ENCODE measurements around the gene EMC9. TPM values are rescaled to one million over a fixed set of nuclear protein-coding genes. Genes with fewer than 3 reads are reported as not detected.

The EMC9 gene
- total RNA-seq, 1 donor from 2014 or later: 23.8 TPM

DNA sequence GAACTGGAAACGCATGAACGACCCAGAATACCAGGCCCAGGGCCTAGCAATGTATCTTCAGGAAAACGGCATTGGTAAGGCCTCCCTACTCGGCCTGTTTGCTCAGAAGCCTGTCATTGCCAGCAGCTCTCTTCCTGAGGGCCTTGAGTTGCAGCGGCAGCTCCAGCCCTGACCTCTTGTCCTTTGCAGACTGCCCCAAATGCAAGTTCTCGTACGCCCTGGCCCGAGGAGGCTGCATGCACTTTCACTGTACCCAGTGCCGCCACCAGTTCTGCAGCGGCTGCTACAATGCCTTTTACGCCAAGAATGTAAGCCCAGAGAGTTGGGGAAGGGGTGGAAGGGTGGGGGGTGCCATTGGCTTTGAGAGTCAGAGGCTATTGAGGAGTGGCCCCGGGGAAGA is 15.9 kb upstream of the EMC9 start:
- H3K27me3 ChIP-seq: no peaks in the 10 kb centered on the region
- intact Hi-C loops (cut with DNase I): no loop called here
- no peak for DNase-seq (ENCODE audit: extremely low spot score in 2 of 2)
- no peak overlapping the region for H3K27ac ChIP-seq
- H3K4me3 ChIP-seq: no peak overlapping the region
- peaks cover 0 to 57% of the 10 kb centered on the region in 2 donors for H3K36me3 ChIP-seq
- TF ChIP-seq, protein P1, sequence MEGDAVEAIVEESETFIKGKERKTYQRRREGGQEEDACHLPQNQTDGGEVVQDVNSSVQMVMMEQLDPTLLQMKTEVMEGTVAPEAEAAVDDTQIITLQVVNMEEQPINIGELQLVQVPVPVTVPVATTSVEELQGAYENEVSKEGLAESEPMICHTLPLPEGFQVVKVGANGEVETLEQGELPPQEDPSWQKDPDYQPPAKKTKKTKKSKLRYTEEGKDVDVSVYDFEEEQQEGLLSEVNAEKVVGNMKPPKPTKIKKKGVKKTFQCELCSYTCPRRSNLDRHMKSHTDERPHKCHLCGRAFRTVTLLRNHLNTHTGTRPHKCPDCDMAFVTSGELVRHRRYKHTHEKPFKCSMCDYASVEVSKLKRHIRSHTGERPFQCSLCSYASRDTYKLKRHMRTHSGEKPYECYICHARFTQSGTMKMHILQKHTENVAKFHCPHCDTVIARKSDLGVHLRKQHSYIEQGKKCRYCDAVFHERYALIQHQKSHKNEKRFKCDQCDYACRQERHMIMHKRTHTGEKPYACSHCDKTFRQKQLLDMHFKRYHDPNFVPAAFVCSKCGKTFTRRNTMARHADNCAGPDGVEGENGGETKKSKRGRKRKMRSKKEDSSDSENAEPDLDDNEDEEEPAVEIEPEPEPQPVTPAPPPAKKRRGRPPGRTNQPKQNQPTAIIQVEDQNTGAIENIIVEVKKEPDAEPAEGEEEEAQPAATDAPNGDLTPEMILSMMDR (IDR thresholded peaks at IDR 0.05): no peak
- TF ChIP-seq POLR2AphosphoS5 (IDR thresholded peaks at IDR 0.05; ENCODE audit: insufficient read depth in 1 of 2, low read depth in 1 of 2) (no peak), POLR2A (IDR thresholded peaks at IDR 0.05) (no peak)
- H3K4me1 ChIP-seq: peaks cover 13% of the 10 kb centered on the region
- no peaks in the 10 kb centered on the region for H3K9me3 ChIP-seq

DNA sequence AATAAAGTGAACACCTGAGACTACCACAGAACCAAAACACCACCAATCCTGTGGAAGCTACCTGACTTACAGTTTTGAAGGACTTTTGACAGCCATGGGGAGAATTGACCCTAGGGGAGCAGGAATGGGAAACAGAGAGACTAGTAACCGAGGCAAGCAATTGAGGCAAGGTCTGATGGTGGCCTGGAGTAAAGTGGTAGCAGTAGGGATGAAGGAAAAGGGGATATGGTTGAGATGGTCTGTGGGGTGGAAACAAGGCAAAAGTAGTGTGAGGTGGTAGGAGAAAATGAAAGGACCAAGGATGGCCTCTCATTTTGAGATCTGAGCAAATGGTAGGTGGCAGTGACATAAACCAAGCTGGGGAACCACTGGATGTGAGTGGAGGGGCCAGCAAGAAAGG is 15.4 kb upstream of the EMC9 start:
- no peak overlapping the region for H3K27ac ChIP-seq
- H3K9me3 ChIP-seq: no peaks in the 10 kb centered on the region
- intact Hi-C loops (cut with DNase I): no loop called here
- peaks cover 0 to 62% of the 10 kb centered on the region in 2 donors for H3K36me3 ChIP-seq
- H3K4me1 ChIP-seq: peaks cover 9% of the 10 kb centered on the region
- TF ChIP-seq, protein P1 (IDR thresholded peaks at IDR 0.05): no peak
- H3K27me3 ChIP-seq: no peaks in the 10 kb centered on the region
- H3K4me3 ChIP-seq: no peak overlapping the region
- DNase-seq (ENCODE audit: extremely low spot score in 2 of 2): no peak

DNA sequence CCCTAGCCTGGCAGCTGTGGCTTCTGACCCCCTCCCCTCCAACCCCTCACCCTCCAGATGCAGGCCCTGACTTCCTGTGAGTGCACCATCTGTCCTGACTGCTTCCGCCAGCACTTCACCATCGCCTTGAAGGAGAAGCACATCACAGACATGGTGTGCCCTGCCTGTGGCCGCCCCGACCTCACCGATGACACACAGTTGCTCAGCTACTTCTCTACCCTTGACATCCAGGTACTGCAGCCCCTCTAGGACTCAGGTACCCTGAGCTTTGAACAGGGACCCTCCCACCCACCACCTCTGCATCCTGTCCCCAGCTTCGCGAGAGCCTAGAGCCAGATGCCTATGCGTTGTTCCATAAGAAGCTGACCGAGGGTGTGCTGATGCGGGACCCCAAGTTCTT is 13.7 kb upstream of the EMC9 start:
- Histone ChIP-seq H3K4me1 (no peaks in the 10 kb centered on the region), H3K27ac (no peak overlapping the region), H3K9me3 (no peaks in the 10 kb centered on the region), H3K27me3 (no peaks in the 10 kb centered on the region), H3K36me3 (peaks cover 0 to 79% of the 10 kb centered on the region in 2 donors), H3K4me3 (no peak overlapping the region)
- intact Hi-C loops (cut with DNase I): no loop called here
- TF ChIP-seq, protein P1 (IDR thresholded peaks at IDR 0.05): no peak
- no peak for TF ChIP-seq POLR2A (IDR thresholded peaks at IDR 0.05)
- TF ChIP-seq POLR2AphosphoS5 (IDR thresholded peaks at IDR 0.05; ENCODE audit: insufficient read depth in 1 of 2, low read depth in 1 of 2): no peak
- DNase-seq (ENCODE audit: extremely low spot score in 2 of 2): no peak

DNA sequence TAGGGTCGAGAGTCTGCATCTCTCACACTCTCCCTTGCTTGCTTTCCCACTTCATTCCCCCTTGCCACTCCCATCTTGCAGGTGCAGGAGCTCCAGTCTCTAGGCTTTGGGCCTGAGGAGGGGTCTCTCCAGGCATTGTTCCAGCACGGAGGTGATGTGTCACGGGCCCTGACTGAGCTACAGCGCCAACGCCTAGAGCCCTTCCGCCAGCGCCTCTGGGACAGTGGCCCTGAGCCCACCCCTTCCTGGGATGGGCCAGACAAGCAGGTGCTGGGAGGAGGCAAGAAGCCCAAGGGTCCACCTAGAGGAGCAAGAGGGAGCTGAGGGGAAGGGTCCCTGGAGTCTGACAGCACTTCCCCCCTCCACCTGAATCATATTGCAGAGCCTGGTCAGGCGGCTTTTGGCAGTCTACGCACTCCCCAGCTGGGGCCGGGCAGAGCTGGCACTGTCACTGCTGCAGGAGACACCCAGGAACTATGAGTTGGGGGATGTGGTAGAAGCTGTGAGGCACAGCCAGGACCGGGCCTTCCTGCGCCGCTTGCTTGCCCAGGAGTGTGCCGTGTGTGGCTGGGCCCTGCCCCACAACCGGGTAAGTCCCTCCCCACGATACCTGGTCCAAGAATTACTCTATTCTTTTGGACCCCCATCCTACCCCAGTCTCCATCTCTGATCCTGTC is 10.2 kb upstream of the EMC9 start:
- Histone ChIP-seq H3K4me3 (no peak overlapping the region), H3K27me3 (no peaks in the 10 kb centered on the region), H3K27ac (no peak overlapping the region), H3K9me3 (no peaks in the 10 kb centered on the region), H3K36me3 (peaks cover 0 to 72% of the 10 kb centered on the region in 2 donors), H3K4me1 (peaks cover 17% of the 10 kb centered on the region)
- TF ChIP-seq POLR2A (IDR thresholded peaks at IDR 0.05) (no peak), POLR2AphosphoS5 (IDR thresholded peaks at IDR 0.05; ENCODE audit: insufficient read depth in 1 of 2, low read depth in 1 of 2) (no peak)
- TF ChIP-seq, protein P1 (IDR thresholded peaks at IDR 0.05): no peak
- no peak for DNase-seq (ENCODE audit: extremely low spot score in 2 of 2)
- intact Hi-C loops (cut with DNase I): no loop called here

DNA sequence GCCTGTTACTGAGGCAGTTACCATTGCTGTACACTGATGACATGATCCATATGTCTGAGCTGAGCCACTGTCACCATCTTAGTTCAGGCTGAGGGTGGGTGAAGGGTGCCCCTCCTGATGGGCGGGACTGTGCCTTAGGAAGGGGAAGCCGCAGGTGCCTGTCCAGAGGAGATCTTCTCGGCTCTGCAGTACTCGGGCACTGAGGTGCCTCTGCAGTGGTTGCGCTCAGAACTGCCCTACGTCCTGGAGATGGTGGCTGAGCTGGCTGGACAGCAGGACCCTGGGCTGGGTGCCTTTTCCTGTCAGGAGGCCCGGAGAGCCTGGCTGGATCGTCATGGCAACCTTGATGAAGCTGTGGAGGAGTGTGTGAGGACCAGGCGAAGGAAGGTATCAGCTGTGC is 9.6 kb upstream of the EMC9 start:
- Histone ChIP-seq H3K27ac (no peak overlapping the region), H3K4me1 (peaks cover 20% of the 10 kb centered on the region), H3K36me3 (peaks cover 0 to 67% of the 10 kb centered on the region in 2 donors), H3K9me3 (no peaks in the 10 kb centered on the region), H3K4me3 (no peak overlapping the region), H3K27me3 (no peaks in the 10 kb centered on the region)
- no peak for DNase-seq (ENCODE audit: extremely low spot score in 2 of 2)
- intact Hi-C loops (cut with DNase I): no loop called here
- TF ChIP-seq POLR2AphosphoS5 (IDR thresholded peaks at IDR 0.05; ENCODE audit: insufficient read depth in 1 of 2, low read depth in 1 of 2): no peak

Measured in vagina (tissue), 2 donors.